CD4-positive, alpha-beta T cell treated with Interleukin-4 for 4 hours (primary cell): Measurements from ENCODE around the gene OR11L1.

Experiments
- DNase-seq: peaks from one replicate; pipeline ENCODE4 v3.0.0-alpha.2; 2020

The OR11L1 gene

DNA sequence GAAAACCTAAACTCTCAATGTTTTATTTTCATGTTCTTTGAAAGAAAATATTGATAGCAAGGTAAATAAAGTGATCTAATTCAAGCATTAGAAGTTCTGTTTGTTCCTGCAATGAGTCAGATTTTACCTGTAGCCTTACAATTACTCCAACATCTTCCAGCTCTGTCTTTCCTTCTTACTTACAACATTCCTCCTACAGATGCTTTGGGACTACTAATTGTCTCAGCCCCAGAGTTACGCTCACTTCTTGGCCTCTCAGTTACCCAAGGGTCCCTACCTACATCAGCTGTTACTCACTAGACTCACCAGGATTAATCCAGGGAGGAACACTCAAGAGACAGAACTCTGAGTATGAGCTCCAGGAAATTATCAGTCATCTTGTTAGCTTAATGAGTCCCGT lies 44.2 kb downstream of the OR11L1 start:
- DNase-seq, result no peak
